ENCODE measurements around the gene DECR2.

The DECR2 gene

GRCh38 chr16:373020-373598 lies 28.6 kb upstream of the DECR2 start:
- no peaks in the 10 kb centered on the region for H3K36me3 Mint-ChIP-seq (ENCODE audit: low read depth)
- peaks cover 12% of the 10 kb centered on the region for H3K4me1 Mint-ChIP-seq
- H3K4me3 Mint-ChIP-seq, result no peak overlapping the region
- no peak for DNase-seq
- H3K27me3 Mint-ChIP-seq (ENCODE audit: low read depth, poor library complexity), result no peaks in the 10 kb centered on the region
- H3K9me3 Mint-ChIP-seq, result no peaks in the 10 kb centered on the region
- no peak for TF ChIP-seq CTCF (IDR thresholded peaks at IDR 0.05)
- H3K27ac Mint-ChIP-seq, result no peak overlapping the region

- no peak for TF ChIP-seq CTCF (IDR thresholded peaks at IDR 0.05)
- Mint-ChIP-seq H3K27me3 (ENCODE audit: low read depth, poor library complexity) (no peaks in the 10 kb centered on the region), H3K36me3 (ENCODE audit: low read depth) (no peaks in the 10 kb centered on the region), H3K4me1 (peaks cover 14% of the 10 kb centered on the region), H3K9me3 (no peaks in the 10 kb centered on the region), H3K4me3 (no peak overlapping the region), H3K27ac (no peak overlapping the region)
- DNase-seq, result no peak
These were observed 27.7 kb upstream of the DECR2 start for GRCh38 chr16:373848-374615.

GRCh38 chr16:374616-374926 lies 27.1 kb upstream of the DECR2 start:
- Mint-ChIP-seq H3K36me3 (ENCODE audit: low read depth) (no peaks in the 10 kb centered on the region), H3K4me3 (no peak overlapping the region), H3K4me1 (peaks cover 17% of the 10 kb centered on the region), H3K27ac (no peak overlapping the region), H3K27me3 (ENCODE audit: low read depth, poor library complexity) (no peaks in the 10 kb centered on the region), H3K9me3 (no peaks in the 10 kb centered on the region)
- no peak for DNase-seq
- TF ChIP-seq CTCF (IDR thresholded peaks at IDR 0.05), result no peak

GRCh38 chr16:375212-375611 lies 26.5 kb upstream of the DECR2 start:
- TF ChIP-seq CTCF (IDR thresholded peaks at IDR 0.05), result no peak
- H3K27ac Mint-ChIP-seq, result no peak overlapping the region
- H3K27me3 Mint-ChIP-seq (ENCODE audit: low read depth, poor library complexity), result no peaks in the 10 kb centered on the region
- H3K9me3 Mint-ChIP-seq, result no peaks in the 10 kb centered on the region
- peaks cover 23% of the 10 kb centered on the region for H3K4me1 Mint-ChIP-seq
- no peaks in the 10 kb centered on the region for H3K36me3 Mint-ChIP-seq (ENCODE audit: low read depth)
- no peak overlapping the region for H3K4me3 Mint-ChIP-seq
- DNase-seq, result no peak

GRCh38 chr16:375927-376816 lies 25.5 kb upstream of the DECR2 start:
- H3K4me1 Mint-ChIP-seq, result peaks cover 18% of the 10 kb centered on the region
- no peaks in the 10 kb centered on the region for H3K9me3 Mint-ChIP-seq
- H3K27ac Mint-ChIP-seq, result no peak overlapping the region
- H3K4me3 Mint-ChIP-seq, result no peak overlapping the region
- no peaks in the 10 kb centered on the region for H3K36me3 Mint-ChIP-seq (ENCODE audit: low read depth)
- DNase-seq, result no peak
- TF ChIP-seq CTCF (IDR thresholded peaks at IDR 0.05), result no peak
- H3K27me3 Mint-ChIP-seq (ENCODE audit: low read depth, poor library complexity), result no peaks in the 10 kb centered on the region
